CD4-positive, alpha-beta T cell treated with Interleukin-12 subunit alpha and Interleukin-12 subunit beta, for 1 hour (primary cell): ENCODE results near the gene JAK1.

Experiments used
- DNase-seq: peaks from one replicate; pipeline ENCODE4 v3.0.0-alpha.2; 2020

Gene JAK1

DNA sequence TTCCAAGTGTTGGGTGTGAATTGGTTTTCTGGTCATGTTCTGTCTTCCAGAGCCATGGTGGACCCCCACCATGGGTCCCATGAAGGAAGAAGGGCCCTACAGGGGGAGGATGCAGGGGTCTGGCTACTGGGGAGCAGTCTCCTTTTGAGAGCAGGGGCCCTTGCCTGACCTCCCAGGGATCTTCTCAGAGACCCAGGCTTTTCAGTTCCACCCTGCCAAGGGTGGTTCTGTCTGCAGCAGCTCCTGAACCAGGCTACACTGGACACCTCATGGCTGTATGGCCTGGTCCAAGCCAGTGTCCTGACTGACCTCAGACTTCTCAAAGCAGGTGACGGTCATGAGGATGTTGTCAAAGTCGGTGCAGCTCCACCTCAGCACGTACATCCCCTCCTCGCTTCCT, 109.0 kb downstream of the JAK1 start:
- DNase-seq: no peak

DNA sequence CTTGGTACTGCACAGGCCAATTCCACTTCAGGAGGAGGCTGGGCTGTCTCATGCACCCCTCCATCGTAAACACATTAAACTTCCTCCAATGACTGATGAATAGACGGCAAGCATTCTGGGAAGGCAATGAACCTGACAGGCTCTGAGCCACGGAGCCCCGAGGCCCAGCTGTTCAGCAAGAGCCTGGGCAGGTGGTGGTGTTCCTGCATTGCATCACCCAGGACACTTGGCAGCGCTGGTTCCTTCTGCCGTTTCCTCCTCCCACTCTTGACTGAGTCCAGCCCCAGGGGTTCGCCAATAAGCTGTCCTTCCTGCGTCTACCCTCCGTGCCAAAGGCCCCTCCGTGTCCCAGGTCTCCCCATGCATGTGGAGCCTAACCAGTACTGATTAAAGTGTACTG, 109.8 kb downstream of the JAK1 start:
- no peak for DNase-seq

DNA sequence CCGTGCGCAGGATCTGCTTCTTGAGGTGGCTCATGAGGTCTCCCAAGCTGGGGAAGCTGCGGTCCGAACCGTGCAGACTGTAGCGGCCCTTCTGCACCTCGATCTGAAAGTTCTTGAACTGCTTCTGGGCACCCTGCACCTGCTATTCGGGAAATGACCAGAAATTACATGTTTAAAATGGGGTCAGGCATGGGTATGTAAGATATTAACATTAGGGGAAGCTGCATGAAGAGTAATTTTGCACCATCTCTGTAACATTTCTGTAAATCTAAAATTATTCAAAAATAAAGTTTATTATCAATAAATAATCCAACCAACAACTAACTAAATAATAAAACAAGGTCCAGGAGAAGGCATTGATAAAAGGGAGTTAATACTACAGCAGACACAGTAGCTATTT, 110.8 kb downstream of the JAK1 start:
- DNase-seq: no peak

DNA sequence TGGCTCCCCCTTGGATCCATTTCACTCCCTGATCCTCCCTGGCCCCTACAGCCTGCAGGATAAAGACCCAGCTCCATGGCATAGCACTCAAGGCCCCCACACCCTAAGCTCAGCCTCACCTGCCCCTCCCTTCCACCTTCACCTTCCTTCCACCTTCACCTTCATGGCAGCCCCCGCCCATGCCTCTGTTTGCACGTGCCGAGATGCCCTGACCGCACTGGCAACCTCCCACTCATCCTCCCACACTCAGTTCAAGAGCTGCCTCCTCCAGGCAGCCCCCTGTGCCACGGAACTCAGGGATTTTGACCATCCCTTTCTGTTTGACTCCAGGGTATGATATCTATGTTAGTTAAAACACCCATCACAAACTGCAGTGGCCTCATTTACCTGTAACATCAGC, 111.7 kb downstream of the JAK1 start:
- DNase-seq: no peak

DNA sequence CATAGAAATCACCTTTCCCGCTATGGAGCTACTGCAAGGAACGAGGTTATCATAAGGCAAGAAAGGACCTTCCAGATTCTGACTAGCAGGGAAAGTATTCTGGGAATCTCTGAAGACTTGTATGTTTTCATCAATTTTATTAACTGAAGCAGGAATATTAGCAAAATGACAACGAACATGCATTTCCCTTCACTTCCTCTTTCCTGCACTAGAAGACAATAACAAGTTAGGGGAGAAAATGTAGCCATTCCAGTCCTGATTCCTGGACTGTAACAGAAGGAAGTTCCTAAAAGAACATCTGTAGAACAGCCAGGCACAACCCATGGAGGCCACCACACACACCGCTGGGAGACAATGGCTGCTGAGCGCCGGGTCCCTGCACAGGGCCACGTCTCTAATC, 114.7 kb downstream of the JAK1 start:
- DNase-seq: no peak

DNA sequence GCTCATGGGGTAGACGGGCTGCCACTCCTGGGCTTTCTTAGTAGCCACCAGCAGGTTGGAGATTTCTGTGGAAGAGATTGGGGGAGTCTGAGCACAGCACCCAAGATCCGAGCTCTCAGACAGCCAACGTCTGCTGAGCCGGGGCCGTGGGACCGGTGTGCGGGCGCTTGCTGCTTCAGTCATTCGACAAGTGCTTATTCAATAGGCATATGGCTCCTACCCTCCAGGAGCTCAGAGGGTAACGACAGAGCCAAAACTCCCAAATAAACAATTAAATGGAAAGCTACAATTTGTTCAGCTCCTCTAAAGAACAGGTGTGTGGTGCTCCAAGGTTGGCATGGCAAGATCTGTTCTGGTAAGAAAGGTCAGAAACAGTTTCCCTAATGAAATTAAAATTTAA, 115.5 kb downstream of the JAK1 start:
- DNase-seq: no peak

DNA sequence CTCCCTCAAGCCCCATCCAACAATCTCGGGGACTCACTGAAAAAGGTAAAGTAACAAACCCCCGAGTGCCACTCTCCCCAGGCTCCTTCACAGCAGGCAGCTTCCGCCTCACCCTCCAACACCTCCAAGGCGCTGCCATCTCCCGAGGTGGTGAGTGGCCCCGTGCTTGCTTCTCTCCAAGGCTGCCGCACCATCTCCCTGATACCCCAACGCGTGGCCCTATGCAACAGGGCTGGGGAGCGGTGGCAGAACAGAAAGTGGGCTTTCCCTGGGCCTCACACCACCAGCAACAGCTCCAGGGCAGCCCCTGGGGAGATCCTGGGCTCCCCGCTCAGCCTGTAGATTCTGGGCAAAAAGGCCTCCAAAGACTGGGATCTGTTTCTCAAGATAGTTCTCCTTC, 116.4 kb downstream of the JAK1 start:
- no peak for DNase-seq

DNA sequence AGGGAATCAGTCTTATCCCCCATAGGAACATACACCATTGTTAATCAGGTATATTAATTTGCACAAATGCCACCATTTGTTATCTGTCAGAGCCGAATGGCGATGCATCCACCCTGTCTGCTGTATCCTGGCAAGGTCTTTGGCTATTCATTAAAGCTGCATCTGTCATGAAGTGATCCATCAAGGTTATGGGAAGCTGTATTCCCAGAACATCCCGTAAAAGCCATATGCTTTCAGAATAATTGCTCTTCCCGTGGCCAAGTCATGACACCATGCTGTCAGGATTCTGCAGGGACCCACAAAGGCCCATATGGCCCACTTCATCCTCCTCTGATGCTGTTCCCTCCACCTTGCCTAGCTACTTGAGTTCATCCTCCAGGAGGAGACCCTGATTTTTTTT, 117.5 kb downstream of the JAK1 start:
- no peak for DNase-seq

DNA sequence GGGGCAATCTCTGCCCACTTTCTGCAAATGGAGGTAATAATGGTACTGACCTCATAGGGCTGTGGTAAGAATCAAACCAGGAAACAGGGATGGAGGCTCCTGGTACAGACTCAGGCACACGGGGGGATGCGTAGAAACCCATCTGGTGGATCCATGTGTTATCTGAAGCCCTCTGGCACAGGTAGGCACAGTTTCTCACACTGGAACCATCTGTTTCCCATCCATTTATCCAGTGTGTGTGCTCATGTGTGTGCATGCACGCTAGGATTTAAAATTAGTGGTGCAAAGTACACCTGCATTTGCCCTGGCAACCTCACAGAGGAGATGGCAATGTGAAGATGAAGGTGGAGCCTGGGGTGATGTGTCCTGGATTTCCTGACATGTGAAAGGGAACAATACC, 118.2 kb downstream of the JAK1 start:
- DNase-seq: no peak

DNA sequence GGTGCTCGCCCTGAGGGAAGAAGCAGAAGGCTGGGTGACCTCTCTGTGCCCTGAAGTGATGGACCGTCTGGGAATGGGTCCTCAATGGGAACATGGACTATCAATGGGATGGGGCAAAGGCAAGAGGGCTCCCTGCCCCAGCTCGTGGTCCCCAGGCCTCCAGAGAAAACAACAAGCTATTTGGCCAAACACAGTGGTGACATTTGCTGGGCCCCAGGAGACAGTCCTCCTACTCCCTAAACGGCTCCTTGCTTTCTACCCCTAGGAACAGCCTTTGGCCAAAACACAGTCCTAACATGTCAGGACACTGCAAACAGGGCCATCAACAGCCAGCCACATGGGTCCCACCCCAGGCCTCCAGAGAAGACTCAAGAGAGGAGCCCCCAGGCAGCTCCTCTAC, 118.7 kb downstream of the JAK1 start:
- DNase-seq: no peak

DNA sequence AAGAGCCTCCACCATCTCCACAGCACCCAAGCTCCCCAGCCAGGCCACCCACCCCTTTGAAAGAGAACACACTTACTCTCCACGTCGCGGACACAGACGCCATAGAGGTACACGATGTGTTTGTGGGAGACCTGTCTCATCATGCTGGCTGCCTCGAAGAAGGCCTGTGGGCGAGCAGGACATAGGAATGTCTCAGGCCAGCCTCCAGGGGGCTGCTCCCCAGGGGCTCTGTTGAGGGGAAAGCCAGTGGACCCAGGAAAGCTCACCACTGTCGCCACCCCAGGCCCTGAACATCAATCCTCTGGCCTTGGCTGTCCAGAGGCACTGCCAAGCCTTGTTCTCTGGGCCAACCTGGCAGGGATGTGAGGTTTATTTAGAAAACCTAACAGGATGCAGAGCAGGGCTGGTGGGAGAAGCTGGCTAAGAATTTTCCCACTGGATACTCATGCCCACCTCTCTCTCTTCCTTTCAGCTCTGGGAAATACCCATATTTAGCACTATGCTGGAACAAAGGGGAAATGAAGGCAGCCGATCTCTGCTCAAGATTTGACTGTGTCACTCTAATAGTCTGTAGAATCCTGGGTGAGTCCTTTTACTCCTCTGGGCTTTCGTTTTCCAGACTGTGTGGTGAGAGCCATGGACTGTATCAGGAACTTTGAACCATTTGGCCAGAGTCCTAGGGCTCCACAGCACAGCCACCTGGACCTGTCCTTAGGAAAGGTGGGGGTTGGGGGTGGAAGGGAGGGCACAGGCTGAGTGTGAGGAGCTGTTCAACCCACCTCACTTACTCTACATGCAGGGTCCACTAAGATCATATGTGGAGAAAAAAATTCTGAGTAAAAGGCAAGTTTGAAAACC, 119.5 kb downstream of the JAK1 start:
- DNase-seq: no peak

DNA sequence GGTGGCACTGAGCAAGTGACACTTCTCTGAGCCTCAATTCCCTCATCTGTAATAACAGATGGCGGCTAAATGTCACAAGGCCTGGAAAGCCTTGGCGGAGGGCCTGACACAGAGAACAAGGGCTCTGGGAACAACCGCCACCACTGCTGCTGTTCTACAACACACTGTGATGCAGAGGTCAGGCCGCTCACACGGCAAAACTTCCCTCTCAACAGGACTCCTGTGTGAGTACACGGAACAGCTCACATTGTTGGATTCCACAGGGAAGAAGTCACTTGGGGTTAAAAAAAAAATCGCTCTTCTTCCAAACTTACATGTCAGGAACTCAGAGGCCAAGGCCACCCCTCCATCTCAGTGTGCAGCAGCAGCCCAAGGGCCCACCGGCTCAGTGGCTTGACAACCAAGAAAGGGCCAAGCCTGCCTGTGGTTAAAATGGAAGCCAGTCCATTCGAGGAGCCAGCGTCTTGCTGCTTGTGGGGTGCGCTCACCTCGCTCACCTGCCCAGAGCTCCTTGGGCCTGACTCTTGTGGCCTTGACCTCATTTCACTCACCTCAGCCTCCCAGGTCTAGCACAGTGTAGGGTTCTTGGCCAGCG, 120.4 kb downstream of the JAK1 start:
- no peak for DNase-seq

DNA sequence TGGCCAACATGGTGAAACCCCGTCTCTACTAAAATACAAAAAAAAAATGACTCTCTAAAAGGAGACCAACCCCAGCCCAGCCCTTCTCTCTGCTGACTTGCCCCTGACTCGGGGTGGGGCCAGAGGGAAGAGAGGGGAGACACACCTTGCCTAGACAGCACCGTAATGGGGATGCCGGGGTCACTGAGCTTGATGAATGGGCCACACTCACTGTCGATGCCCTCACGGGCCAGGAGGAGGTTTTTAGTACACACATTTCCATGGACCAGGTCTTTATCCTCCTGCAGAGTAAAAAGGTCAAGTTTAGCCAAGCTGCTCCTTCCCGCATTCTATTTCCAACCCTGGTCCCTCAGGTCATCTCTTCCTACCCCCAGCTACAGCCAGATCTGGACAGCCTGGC, 121.7 kb downstream of the JAK1 start:
- no peak for DNase-seq

DNA sequence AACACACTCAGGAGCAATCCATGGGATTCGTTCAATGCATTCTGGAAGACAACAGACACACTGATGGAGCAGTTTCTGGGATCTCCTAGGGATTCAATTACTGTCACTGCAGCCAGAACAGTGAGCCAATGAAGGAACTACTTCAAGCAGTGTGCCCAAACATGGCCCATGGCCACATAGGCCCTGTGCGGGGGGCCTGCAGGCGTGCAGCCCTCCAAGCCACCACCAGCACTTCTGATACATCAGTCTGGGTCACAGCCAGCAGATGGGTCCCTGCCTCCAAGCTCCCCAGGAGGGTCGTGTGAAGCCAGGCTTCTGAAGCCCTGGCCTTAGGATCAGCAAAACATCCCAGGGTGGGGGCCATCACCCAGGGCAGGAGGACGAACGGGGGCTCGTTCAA, 122.2 kb downstream of the JAK1 start:
- DNase-seq: no peak

DNA sequence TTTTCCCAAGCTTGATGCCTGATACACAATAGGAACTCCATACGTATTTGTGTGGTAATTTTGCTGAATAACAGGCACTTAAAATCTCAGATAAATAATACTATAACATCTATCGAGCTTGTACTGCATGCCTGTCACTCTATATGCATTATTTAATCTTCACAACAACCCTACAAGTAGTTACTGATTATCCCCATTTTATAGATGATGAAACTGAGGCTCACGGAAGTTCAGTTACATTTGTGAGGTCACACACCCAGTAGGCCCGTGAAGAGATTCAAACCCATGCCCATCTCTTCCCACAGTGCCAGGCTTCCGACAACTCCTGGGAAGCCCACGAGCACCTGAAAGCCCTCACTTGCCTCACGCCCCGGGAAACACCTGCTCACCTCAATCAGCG, 122.7 kb downstream of the JAK1 start:
- DNase-seq: no peak

DNA sequence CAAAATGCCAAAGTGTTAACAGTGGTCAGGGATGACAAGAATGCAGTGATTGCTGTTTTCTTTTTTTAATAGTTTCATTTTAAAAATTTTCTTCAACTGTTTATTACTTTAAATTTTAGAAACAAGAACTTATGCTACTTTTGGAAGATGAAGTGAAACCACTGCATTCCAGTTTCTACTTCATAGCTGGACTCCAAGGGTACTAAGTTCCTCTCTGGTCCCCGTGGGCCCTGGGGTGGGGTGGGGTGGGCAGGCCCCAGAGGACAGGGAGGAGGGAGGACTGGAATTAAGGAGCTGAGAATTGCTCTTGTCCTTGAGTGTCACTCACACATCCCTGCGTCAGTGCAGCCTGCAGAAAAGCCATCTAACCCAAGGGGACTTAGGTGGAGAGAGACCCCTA, 124.1 kb downstream of the JAK1 start:
- no peak for DNase-seq

DNA sequence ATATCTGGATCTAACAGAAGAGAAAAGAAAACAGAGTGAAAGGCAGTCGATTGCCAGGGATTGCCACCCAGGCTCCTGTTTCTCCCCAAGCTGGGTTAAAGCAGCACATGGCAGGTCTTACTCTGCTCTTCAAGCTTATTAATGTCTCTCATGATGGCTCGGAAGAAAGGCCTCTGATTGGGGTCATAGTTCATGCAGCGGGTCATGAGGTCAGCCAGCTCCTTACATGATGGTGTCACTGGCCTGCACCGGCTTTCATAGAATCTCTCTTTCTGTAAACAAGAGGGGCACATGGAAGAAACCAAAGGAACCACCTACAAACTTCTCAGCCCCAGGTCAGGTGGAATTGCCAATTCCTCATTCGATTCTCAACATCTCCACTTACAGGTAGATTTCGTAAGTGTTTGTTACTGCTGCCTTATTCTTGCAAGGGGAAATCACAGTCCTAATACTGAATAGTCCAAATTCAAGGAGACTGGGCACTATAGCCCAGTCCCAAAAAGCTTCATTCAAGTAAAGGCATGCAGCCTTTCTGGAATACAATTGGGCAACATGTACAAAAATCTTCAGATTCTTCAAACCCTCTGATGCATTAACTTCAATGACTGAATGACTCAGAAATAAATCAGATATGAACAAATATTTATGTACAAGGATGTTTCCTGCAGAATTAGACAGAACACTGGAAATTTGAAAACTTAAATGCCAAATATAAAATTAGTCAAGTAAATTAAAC, 124.9 kb downstream of the JAK1 start:
- DNase-seq: no peak

DNA sequence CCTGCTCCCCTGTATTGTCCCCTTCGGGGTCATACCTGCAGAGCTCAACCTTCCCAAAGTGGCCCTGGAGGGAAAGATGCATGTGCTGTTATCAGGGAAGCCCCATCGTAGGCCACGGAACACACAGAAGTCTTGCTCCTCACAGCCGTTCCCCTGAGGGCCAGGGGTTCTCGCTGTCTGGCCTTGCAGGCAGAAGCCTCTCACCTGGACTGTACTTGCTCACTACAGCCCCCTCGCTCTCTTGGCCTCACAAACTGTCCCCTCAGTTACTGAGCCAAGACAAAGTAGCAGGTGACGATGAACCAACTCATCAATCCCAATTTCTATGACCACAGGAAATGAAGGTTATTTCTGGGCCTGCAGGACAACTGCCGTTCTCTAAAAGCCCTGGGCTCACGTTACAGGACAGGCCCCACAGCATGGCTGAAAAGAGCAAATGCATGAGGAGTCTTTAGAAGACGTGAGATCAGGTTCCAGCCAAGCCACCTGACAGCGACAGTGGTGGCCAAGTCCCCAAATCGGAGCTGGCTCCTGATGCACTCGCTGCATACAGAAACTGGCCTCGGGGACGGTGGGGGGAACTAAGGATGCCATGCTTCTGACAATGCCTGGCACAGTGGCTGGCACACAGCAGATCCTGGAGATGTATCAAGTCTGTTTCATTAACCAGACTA, 126.5 kb downstream of the JAK1 start:
- no peak for DNase-seq

DNA sequence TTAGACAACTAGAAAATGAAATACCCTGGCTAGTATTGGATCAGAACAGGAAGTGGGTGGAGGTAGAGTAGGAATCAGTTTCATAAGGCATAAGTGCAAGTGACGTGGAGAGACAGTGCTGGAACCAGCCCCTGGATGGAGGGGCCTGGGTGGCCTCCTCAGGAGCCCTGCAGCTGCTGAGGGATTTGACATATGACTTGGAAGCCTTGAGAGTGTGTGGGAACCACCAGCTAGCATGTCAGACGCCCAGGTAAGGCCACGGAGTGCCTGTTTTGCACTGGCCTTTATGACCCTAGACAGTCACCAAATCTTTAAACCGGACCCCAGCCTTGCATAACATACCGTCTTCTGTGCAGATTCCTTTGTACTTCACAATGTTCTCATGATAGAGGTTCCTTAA, 127.1 kb downstream of the JAK1 start:
- DNase-seq: no peak

DNA sequence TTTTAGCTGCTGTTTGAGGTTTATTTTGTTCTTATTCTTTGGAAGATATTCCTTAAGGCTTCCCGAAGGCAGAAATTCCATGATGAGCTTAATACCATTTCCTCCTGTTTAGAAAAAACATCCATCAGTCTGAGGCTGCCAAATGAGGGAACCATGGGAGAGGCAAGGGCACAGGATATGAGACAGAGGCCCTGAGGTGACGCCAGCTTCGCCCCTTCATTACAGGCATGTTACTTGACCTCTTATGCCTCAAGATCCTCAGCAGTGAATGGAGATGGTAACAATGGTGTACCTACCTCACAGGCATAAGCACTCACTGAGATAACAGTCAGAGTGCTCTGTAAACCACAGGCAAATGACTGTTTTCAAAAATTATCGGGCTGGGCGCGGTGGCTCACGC, 127.9 kb downstream of the JAK1 start:
- DNase-seq: no peak

DNA sequence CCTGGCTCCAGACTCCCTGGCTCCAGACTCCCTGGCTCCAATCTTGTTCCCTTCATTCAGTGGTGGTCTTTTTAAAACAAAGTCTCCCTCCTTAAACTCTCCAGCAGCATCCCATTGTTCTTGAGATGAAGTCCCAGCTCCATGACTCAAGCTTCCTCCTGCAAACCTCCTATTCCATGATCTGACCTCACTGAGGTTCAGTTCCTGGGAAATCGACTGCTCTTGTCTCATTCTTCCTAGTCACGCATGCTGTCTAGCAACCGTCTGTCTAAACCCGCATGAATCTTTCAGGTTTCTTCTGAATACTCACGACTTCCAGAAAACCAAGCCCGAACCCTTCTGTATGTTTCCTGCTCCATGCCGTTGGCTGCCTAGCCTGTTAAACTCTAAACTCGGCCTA, 129.5 kb downstream of the JAK1 start:
- no peak for DNase-seq

DNA sequence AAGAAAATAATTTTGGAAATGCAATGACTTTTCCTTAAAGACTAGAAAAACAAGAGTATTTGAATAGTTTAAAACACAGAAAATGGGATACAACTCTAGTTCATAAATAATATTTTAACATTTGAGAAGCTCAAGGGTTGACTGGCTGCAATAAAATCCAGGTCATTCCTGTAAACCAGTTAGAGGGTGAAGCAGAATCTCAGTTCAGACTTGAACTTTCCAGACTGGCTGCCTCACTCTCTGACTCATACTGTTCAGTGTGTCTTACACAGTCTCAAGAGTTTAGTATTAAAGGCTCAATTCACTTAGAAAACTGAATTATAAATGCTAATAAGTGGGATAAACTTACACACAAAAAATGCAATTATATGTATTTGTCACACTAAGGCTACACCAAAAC, 131.6 kb downstream of the JAK1 start:
- no peak for DNase-seq

DNA sequence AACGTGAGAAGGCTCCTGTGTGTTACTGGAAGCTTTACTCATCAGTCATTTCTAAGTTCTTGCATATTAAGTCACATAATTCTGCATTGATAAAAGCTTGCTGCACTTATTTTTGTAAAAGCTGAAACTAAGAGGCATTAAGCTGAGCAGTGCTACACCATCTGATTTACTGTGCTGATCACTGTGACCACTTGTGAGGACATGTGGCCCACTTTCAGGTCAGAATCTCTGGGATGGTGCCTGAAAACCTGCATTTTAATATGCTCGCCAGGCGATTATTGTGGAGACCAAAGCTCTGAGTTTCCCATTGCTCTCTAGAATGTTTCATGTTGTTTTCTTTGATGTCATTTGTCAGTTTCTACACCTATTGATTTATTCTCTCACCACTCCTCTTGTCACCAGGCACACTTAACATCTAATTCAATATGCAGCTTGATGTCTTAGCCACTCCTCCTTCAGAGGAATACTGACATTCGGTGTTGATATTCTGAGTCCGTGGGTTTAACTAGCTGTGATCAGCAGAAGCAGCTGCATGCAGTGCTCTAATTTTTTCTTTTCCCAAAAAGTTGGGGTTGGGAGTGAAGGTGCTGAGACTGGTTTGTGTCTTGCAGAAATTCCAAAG, 136.2 kb downstream of the JAK1 start:
- no peak for DNase-seq
